ENCODE data around the gene CDC42BPA.

DNA sequence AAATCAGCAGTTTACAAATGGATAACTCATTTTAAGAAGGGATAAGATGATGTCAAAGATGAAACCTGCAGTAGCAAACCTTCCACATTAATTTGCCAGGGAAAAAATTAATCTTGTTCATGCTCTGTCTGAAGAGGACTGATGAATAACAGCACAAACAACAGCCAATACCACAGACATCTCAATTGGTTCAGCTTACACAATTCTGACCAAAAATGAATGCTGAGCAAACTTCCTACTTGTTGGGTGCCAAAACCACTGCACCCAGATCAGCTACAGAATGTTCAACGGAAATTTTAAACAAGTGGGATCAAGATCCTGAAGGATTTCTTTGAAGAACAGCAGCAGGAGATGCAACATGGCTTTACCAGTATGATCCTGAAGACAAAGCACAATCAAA is 279.9 kb downstream of the CDC42BPA start:
- TF ChIP-seq EP300 (IDR thresholded peaks at IDR 0.05) (no peak), SMC3 (IDR thresholded peaks at IDR 0.05) (no peak), ESRRA (IDR thresholded peaks at IDR 0.05; ENCODE audit: borderline replicate concordance, low read length) (no peak), RAD21 (conservative IDR thresholded peaks at IDR 0.05 in 1 of 2, IDR thresholded peaks at IDR 0.05 in 1 of 2) (no peak), NR3C1 (IDR thresholded peaks at IDR 0.05) (no peak), NFE2L2 (conservative IDR thresholded peaks at IDR 0.05; ENCODE audit: low read length) (no peak), POLR2A (IDR thresholded peaks at IDR 0.05; ENCODE audit: low read length) (no peak)
- TF ChIP-seq, protein P1, sequence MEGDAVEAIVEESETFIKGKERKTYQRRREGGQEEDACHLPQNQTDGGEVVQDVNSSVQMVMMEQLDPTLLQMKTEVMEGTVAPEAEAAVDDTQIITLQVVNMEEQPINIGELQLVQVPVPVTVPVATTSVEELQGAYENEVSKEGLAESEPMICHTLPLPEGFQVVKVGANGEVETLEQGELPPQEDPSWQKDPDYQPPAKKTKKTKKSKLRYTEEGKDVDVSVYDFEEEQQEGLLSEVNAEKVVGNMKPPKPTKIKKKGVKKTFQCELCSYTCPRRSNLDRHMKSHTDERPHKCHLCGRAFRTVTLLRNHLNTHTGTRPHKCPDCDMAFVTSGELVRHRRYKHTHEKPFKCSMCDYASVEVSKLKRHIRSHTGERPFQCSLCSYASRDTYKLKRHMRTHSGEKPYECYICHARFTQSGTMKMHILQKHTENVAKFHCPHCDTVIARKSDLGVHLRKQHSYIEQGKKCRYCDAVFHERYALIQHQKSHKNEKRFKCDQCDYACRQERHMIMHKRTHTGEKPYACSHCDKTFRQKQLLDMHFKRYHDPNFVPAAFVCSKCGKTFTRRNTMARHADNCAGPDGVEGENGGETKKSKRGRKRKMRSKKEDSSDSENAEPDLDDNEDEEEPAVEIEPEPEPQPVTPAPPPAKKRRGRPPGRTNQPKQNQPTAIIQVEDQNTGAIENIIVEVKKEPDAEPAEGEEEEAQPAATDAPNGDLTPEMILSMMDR (IDR thresholded peaks at IDR 0.05), result no peak
- TF ChIP-seq, protein P2, sequence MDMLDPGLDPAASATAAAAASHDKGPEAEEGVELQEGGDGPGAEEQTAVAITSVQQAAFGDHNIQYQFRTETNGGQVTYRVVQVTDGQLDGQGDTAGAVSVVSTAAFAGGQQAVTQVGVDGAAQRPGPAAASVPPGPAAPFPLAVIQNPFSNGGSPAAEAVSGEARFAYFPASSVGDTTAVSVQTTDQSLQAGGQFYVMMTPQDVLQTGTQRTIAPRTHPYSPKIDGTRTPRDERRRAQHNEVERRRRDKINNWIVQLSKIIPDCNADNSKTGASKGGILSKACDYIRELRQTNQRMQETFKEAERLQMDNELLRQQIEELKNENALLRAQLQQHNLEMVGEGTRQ (IDR thresholded peaks at IDR 0.05), result no peak
- TF ChIP-seq, protein P3, sequence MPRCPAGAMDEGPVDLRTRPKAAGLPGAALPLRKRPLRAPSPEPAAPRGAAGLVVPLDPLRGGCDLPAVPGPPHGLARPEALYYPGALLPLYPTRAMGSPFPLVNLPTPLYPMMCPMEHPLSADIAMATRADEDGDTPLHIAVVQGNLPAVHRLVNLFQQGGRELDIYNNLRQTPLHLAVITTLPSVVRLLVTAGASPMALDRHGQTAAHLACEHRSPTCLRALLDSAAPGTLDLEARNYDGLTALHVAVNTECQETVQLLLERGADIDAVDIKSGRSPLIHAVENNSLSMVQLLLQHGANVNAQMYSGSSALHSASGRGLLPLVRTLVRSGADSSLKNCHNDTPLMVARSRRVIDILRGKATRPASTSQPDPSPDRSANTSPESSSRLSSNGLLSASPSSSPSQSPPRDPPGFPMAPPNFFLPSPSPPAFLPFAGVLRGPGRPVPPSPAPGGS (IDR thresholded peaks at IDR 0.05), result no peak
